ENCODE measurements around the gene CYB5R3.

DNA sequence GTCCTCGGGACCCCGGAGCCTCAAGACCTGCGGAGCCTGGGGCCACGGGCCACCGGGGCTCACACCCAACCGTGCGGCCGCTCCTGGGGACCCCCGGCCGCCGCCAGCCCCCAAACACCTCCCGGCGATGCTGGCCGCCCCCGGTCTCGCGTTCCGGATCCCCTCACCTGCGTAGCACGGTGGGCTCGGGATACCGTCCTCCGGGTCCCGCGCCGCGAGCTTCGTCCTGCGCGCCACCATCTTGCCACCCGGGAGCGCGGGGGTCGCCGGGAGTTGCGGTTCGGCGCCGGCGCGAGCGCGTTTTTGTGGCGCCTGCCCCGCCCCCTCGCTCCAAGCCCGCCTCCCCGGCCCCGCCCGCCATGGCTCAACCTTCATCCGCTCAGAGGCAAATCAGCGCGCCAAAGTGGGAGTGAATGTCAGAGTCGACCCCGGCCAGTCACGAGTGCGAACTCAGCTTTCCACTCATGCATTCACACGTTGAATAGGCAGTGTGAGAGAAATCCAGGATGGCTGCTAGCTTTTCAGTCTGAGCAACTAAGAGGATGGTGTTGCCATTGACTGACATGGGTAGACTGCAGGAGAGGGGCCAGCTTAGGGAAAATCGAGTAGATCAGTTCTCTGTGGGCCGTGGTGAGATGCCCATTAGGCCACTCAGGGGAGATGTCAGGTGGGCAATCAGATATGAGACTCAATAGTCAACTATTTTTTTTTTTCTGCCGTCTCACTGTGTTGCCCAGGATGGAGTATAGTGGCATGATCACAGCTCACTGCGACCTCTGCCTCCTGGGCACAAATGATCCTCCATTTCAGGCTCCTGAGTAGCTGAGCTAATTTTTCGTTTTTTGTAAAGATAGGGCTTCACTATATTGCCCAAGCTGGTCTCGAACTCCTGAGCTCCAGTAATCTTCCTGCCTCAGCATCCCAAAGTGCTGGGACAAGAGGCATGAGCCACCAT lies 67.2 kb downstream of the CYB5R3 start:
- TF ChIP-seq, protein P1, sequence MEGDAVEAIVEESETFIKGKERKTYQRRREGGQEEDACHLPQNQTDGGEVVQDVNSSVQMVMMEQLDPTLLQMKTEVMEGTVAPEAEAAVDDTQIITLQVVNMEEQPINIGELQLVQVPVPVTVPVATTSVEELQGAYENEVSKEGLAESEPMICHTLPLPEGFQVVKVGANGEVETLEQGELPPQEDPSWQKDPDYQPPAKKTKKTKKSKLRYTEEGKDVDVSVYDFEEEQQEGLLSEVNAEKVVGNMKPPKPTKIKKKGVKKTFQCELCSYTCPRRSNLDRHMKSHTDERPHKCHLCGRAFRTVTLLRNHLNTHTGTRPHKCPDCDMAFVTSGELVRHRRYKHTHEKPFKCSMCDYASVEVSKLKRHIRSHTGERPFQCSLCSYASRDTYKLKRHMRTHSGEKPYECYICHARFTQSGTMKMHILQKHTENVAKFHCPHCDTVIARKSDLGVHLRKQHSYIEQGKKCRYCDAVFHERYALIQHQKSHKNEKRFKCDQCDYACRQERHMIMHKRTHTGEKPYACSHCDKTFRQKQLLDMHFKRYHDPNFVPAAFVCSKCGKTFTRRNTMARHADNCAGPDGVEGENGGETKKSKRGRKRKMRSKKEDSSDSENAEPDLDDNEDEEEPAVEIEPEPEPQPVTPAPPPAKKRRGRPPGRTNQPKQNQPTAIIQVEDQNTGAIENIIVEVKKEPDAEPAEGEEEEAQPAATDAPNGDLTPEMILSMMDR (conservative IDR thresholded peaks at IDR 0.05; ENCODE audit: low read depth, low read length), result no peak
- no peak for TF ChIP-seq EZH2 (IDR thresholded peaks at IDR 0.05; ENCODE audit: borderline replicate concordance, low read depth, low read length, poor library complexity, severe bottlenecking)
